HepG2 (cell line): Measurements from ENCODE around the gene DMGDH. TPM values are rescaled to one million over a fixed set of nuclear protein-coding genes. Genes with fewer than 3 reads are reported as not detected.

Experiments used
- ATAC-seq: fragments of 200-7000 bp; cut with Tn5 transposase; 3 replicates; pipeline ENCODE4 v1.9.1; 2020; ENCODE audit warnings: mild to moderate bottlenecking, moderate library complexity
- BruUV-seq: library from RNA; stranded (reverse); fragments of 400-500 nt; replicated peaks from 2 replicates; lab custom pipeline; 2021; lab: Mats Ljungman, UMichigan
- CTCF ChIA-PET: fragments of 300-600 bp; formaldehyde crosslinking; extraction: SDS; loops from one replicate; lab custom pipeline; 2021; ENCODE audit warnings: low total read pairs, inconsistent platforms, low intra/inter-chr PET ratio; lab: Yijun Ruan, JAX
- POLR2A ChIA-PET: fragments of 350-600 bp; sonication (Branson Sonifier 250); formaldehyde crosslinking; loops from one replicate; lab custom pipeline; 2020; ENCODE audit warnings: antibody characterized with exemption, inconsistent platforms; lab: Yijun Ruan, JAX
- DNase-seq: peaks from one replicate; pipeline ENCODE4 v3.0.0-alpha.2; 2015; ENCODE audit warnings: low spot score
- FAIRE-seq: peaks from 3 replicates; lab custom pipeline; 2011; peaks lifted over from hg19 to GRCh38; lab: Jason Lieb, UNC
- H2AFZ ChIP-seq: one replicate; pipeline ENCODE4 v1.6.1; 2011; ENCODE audit warnings: low read length, inconsistent platforms
- H3K27ac ChIP-seq: fragments of 300-600 bp; 3 replicates; pipeline ENCODE4 v1.8.0; 2011; ENCODE audit warnings: mixed run types, mild to moderate bottlenecking, mixed read lengths, low read length, inconsistent platforms; ENCODE audit not compliant: insufficient read depth; ENCODE audit errors: extremely low read length
- H3K27me3 ChIP-seq, 2 experiments: fragments of 200-600 bp in 1 of 2; 2 replicates in 1 of 2; 3 replicates in 1 of 2; pipeline versions ENCODE4 v1.6.0 to v1.8.0; 2011; ENCODE audit warnings: low read length in 2 of 2, mild to moderate bottlenecking in 2 of 2, moderate library complexity in 2 of 2, inconsistent platforms in 1 of 2; ENCODE audit not compliant: insufficient read depth in 2 of 2, control insufficient read depth in 1 of 2
- H3K36me3 ChIP-seq, 2 experiments: fragments of 200-600 bp in 1 of 2; replicated peaks in 1 of 2; 2 replicates in 1 of 2; 3 replicates in 1 of 2; pipeline versions ENCODE4 v1.5.1 to v1.8.0; 2011; ENCODE audit warnings: low read length in 2 of 2, inconsistent platforms in 1 of 2; ENCODE audit not compliant: insufficient read depth in 2 of 2, control insufficient read depth in 1 of 2
- H3K4me1 ChIP-seq: 2 replicates; pipeline ENCODE4 v1.5.1; 2012; ENCODE audit warnings: low read length, inconsistent platforms; ENCODE audit not compliant: insufficient read depth
- H3K4me2 ChIP-seq: 2 replicates; pipeline ENCODE4 v1.6.0; 2011; ENCODE audit warnings: low read depth, low read length, inconsistent platforms
- H3K4me3 ChIP-seq, 3 experiments: fragments of 200-600 bp in 1 of 3; sonication (generic), shearing (Covaris generic) in 1 of 3; replicated peaks in 1 of 3; 2 replicates each; pipeline ENCODE4 v1.5.1; 2011 to 2016; ENCODE audit warnings: low read length in 3 of 3, inconsistent platforms in 2 of 3, low read depth in 2 of 3, mild to moderate bottlenecking in 2 of 3, control low read depth in 1 of 3, mixed read lengths in 1 of 3; ENCODE audit not compliant: insufficient read depth in 1 of 3
- H3K79me2 ChIP-seq: one replicate; pipeline ENCODE4 v1.6.1; 2011; ENCODE audit warnings: low read length, inconsistent platforms; ENCODE audit not compliant: insufficient read depth
- H3K9ac ChIP-seq: 2 replicates; pipeline ENCODE4 v1.6.0; 2011; ENCODE audit warnings: mild to moderate bottlenecking, low read depth, low read length, inconsistent platforms; ENCODE audit not compliant: insufficient read depth
- H3K9me3 ChIP-seq: 2 replicates; pipeline ENCODE4 v1.5.1; 2012; ENCODE audit warnings: mild to moderate bottlenecking, low read length
- H4K20me1 ChIP-seq: 2 replicates; pipeline ENCODE4 v1.6.0; 2011; ENCODE audit warnings: inconsistent platforms, mild to moderate bottlenecking, low read length, moderate library complexity; ENCODE audit not compliant: insufficient read depth
- ATF2 ChIP-seq: sonication (generic); formaldehyde crosslinking; IDR thresholded peaks from 2 replicates; pipeline ENCODE4 v1.4.0; 2020; ENCODE audit warnings: missing genetic modification reagents
- CENPT ChIP-seq: sonication (generic); formaldehyde crosslinking; IDR thresholded peaks from 2 replicates; pipeline ENCODE4 v1.8.0; 2022; ENCODE audit warnings: low read depth, mild to moderate bottlenecking, moderate library complexity, missing genetic modification reagents
- FOXM1 ChIP-seq: sonication (generic); formaldehyde crosslinking; IDR thresholded peaks from 2 replicates; pipeline ENCODE4 v1.5.0; 2020; ENCODE audit warnings: missing genetic modification reagents
- HOXA3 ChIP-seq: sonication (generic); formaldehyde crosslinking; IDR thresholded peaks from 2 replicates; pipeline ENCODE4 v1.5.0; 2020; ENCODE audit warnings: missing genetic modification reagents
- MIER2 ChIP-seq: IDR thresholded peaks from 2 replicates; pipeline ENCODE4 v1.6.1; 2016; ENCODE audit warnings: missing biosample characterization, missing genetic modification reagents
- MXD3 ChIP-seq: IDR thresholded peaks from 2 replicates; pipeline ENCODE4 v1.6.1; 2016; ENCODE audit warnings: mild to moderate bottlenecking, missing biosample characterization, missing genetic modification reagents
- NR1H2 ChIP-seq: sonication (generic); formaldehyde crosslinking; IDR thresholded peaks from 2 replicates; pipeline ENCODE4 v1.8.1; 2022; ENCODE audit warnings: low read depth, missing genetic modification reagents, borderline replicate concordance
- PREB ChIP-seq: sonication (generic); formaldehyde crosslinking; IDR thresholded peaks from 2 replicates; pipeline ENCODE4 v1.4.0; 2020; ENCODE audit warnings: missing genetic modification reagents
- ZKSCAN1 ChIP-seq: fragments of 150-350 bp; IDR thresholded peaks from 2 replicates; pipeline ENCODE4 v1.6.1; 2014; ENCODE audit warnings: low read length
- ZNF326 ChIP-seq: sonication (generic); formaldehyde crosslinking; IDR thresholded peaks from 2 replicates; pipeline ENCODE4 v1.4.0; 2020; ENCODE audit warnings: missing genetic modification reagents, borderline replicate concordance
- ZNF615 ChIP-seq: sonication (generic); formaldehyde crosslinking; IDR thresholded peaks from 2 replicates; pipeline ENCODE4 v1.5.0; 2020; ENCODE audit warnings: mild to moderate bottlenecking, missing genetic modification reagents, borderline replicate concordance
- ZNF678 ChIP-seq: sonication (generic); formaldehyde crosslinking; IDR thresholded peaks from 2 replicates; pipeline ENCODE4 v1.4.0; 2020; ENCODE audit warnings: mild to moderate bottlenecking, missing genetic modification reagents
- ZNF749 ChIP-seq: sonication (generic); formaldehyde crosslinking; IDR thresholded peaks from 2 replicates; pipeline ENCODE4 v1.8.0; 2022; ENCODE audit warnings: mild to moderate bottlenecking, missing genetic modification reagents, moderate library complexity, borderline replicate concordance
- ZNF841 ChIP-seq: sonication (generic); formaldehyde crosslinking; IDR thresholded peaks from 2 replicates; pipeline ENCODE4 v1.8.1; 2023; ENCODE audit warnings: missing genetic modification reagents, borderline replicate concordance
- WGBS: methylation state at CpG from one replicate; pipeline ENCODE4 v1.1.6; 2017; ENCODE audit warnings: low lambda C conversion rate; 5-methylcytosine and 5-hydroxymethylcytosine counted together
- in situ Hi-C: cut with HindIII; loops from 2 replicates; pipeline ENCODE4 v1.10.0; 2017; ENCODE audit warnings: low pct_unique_long_range_greater_than_20kb; ENCODE audit not compliant: extremely low pct_ligation_motif_present
- intact Hi-C: fragments of 100-400 bp; cut with micrococcal nuclease; formaldehyde crosslinking; loops from one replicate; pipeline ENCODE4 v1.10.0; 2022; ENCODE audit not compliant: unreplicated experiment
- polyA plus RNA-seq, 8 experiments: library from polyadenylated mRNA; depleted of rRNA in 3 of 8; stranded (reverse) in 7 of 8; unstranded in 1 of 8; fragments of >200 nt; fragmentation: Illumina TruSeq in 4 of 8; extraction: Trizol in 4 of 8; gene quantifications; 2 replicates each; pipeline versions ENCODE4 v1.2.1 to v1.2.3, GENCODE V29; 2011 to 2016; ENCODE audit warnings: low read depth in 4 of 8, missing spikeins in 1 of 8, mixed read lengths in 1 of 8; ENCODE audit not compliant: insufficient read depth in 1 of 8
- total RNA-seq, 5 experiments: library from RNA; depleted of rRNA; stranded (reverse); fragments of >200 nt; fragmentation: Illumina TruSeq; extraction: Trizol; gene quantifications; 2 replicates each; pipeline ENCODE4 v1.2.3, GENCODE V29; 2016; ENCODE audit warnings: low read depth in 1 of 5
- TF ChIP-seq, protein P1 (sequence below): sonication (generic); formaldehyde crosslinking; IDR thresholded peaks from 2 replicates; pipeline ENCODE4 v1.4.0; 2020; ENCODE audit warnings: missing genetic modification reagents
- TF ChIP-seq, protein P2 (sequence below): sonication (generic); formaldehyde crosslinking; IDR thresholded peaks from 2 replicates; pipeline ENCODE4 v1.4.0; 2020; ENCODE audit warnings: missing genetic modification reagents

Gene DMGDH
- total and polyA plus RNA-seq, 2 of the 13 experiments (the other 11 are each of a cell fraction or from before 2014, with no cell fraction given): 3.6 to 7.9 TPM

- TF ChIP-seq MIER2 (CRISPR knock-in tag) (no peak), ZKSCAN1 (no peak; the same call in 1 of the 2 replicates), ZNF749 (CRISPR knock-in tag) (no peak), ZNF615 (CRISPR knock-in tag) (0 out of 2 replicates have a peak, but pooled peaks have one; percentile 76), FOXM1 (no peak), ZNF841 (CRISPR knock-in tag) (peak; percentile 80; the same call in 1 of the 2 replicates), PREB (CRISPR knock-in tag) (no peak), ZNF678 (CRISPR knock-in tag) (0 out of 2 replicates have a peak, but pooled peaks have one; percentile 54), ZNF326 (no peak)
- TF ChIP-seq, protein P1, sequence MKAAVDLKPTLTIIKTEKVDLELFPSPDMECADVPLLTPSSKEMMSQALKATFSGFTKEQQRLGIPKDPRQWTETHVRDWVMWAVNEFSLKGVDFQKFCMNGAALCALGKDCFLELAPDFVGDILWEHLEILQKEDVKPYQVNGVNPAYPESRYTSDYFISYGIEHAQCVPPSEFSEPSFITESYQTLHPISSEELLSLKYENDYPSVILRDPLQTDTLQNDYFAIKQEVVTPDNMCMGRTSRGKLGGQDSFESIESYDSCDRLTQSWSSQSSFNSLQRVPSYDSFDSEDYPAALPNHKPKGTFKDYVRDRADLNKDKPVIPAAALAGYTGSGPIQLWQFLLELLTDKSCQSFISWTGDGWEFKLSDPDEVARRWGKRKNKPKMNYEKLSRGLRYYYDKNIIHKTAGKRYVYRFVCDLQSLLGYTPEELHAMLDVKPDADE (CRISPR knock-in tag): 0 out of 2 replicates have a peak, but pooled peaks have one; percentile 51
Observed at GRCh38 chr5:78985725-78986223, 83.7 kb downstream of the DMGDH start (continued).

DNA sequence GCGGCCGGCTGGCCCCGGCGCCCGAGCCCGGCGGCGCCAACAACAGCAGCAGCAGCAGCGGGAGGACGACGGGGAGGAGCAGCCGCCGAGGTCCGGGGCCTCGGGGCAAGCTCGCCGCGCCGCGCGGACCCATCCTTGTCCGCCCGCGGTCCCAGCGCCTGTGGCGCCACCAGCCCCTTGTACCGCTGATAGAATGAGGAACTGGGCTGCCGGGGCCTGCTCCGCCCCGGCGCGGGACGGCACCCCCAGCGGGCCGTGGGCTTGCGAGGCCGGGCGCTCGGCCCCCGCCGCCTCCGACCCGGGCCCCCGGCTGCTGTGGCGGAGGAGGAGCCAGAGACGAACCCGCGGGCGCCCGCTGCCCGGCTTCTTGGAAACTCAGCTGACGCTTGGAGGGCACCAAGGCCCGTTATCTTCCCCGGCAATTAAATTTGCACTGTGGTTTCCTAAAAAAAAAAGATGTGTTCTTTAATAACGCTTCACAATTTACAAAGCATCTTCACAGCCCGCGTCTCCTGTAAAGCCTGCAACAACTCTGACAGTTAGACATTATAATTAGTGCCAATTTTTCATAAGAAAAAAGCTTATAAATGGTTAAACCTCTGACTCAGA lies 84.3 kb downstream of the DMGDH start, which contains the start of gene ARSB:
TSS of gene ARSB (minus strand) at position 195 of the 609 bp plus-strand sequence. CDS start at position 133, 62 bp downstream.
- H3K4me3 ChIP-seq: peak within 1 kb of the TSS; percentile 52 to 93 (median 88)
- peak within 1 kb of the TSS; percentile 98 for H3K9ac ChIP-seq
- WGBS: 3% methylated on average over 6 of the region's 57 CpGs
- peak; percentile 3 for ATAC-seq
- no peak within 1 kb of the TSS for H2AFZ ChIP-seq
- H3K9me3 ChIP-seq: no peaks in the 10 kb centered on the region
- in situ Hi-C loops: no loop called here
- H3K27me3 ChIP-seq: no peaks in the 10 kb centered on the region; a peak in 1 of 5 replicates
- peaks cover 51% of the 10 kb centered on the region for H3K4me1 ChIP-seq
- BruUV-seq: TSS peak; percentile 85
- H3K27ac ChIP-seq: peak within 1 kb of the TSS; percentile 99
- FAIRE-seq: no peak
- no peaks in the 10 kb centered on the region for H3K36me3 ChIP-seq
- peak within 1 kb of the TSS; percentile 80 for H3K4me2 ChIP-seq
- intact Hi-C loops: loop anchor here (10.0 kb wide), 1 partner anchor 340 kb away; the partner anchor contains the start of gene LHFPL2
- DNase-seq: no peak
- ChIA-PET POLR2A (interaction anchor here (0.8 to 3.9 kb wide), 24 partner anchors 9 to 596 kb away, joined by 3 to 46 read pairs (median 4); partner anchors contain the start of genes BHMT2, DMGDH and HOMER1), CTCF (no interaction called here)
- peaks cover 3% of the 10 kb centered on the region; the same call in 1 of the 2 replicates for H4K20me1 ChIP-seq
- peaks cover 30% of the 10 kb centered on the region for H3K79me2 ChIP-seq
- TF ChIP-seq CENPT (CRISPR knock-in tag) (no peak), ATF2 (CRISPR knock-in tag) (no peak), NR1H2 (CRISPR knock-in tag) (0 out of 2 replicates have a peak, but pooled peaks have one; percentile 41), HOXA3 (CRISPR knock-in tag) (no peak), MXD3 (CRISPR knock-in tag) (peak; percentile 11; the same call in 1 of the 2 replicates)
- TF ChIP-seq, protein P2, sequence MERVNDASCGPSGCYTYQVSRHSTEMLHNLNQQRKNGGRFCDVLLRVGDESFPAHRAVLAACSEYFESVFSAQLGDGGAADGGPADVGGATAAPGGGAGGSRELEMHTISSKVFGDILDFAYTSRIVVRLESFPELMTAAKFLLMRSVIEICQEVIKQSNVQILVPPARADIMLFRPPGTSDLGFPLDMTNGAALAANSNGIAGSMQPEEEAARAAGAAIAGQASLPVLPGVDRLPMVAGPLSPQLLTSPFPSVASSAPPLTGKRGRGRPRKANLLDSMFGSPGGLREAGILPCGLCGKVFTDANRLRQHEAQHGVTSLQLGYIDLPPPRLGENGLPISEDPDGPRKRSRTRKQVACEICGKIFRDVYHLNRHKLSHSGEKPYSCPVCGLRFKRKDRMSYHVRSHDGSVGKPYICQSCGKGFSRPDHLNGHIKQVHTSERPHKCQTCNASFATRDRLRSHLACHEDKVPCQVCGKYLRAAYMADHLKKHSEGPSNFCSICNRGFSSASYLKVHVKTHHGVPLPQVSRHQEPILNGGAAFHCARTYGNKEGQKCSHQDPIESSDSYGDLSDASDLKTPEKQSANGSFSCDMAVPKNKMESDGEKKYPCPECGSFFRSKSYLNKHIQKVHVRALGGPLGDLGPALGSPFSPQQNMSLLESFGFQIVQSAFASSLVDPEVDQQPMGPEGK (CRISPR knock-in tag): peak; percentile 4; the same call in 1 of the 2 replicates
